Measurements from ENCODE around the gene CELA2B. TPM values are rescaled to one million over a fixed set of nuclear protein-coding genes. Genes with fewer than 3 reads are reported as not detected.
"Not testable (repeated sequence)": the region's sequence is repeated elsewhere in the genome, so short reads cannot be mapped to it uniquely, and the experiment has no call there.

The CELA2B gene
- polyA plus RNA-seq, 1 of the 3 experiments (the other 2 are of a cell fraction) = not detected

GRCh38 chr1:15457585-15457984, 18.3 kb upstream of the CELA2B start:
- CTCF ChIA-PET = no interaction called here
- TF ChIP-seq TAF1 (IDR thresholded peaks at IDR 0.05; ENCODE audit: borderline replicate concordance, low read depth, low read length) (no peak), SMC3 (IDR thresholded peaks at IDR 0.05; ENCODE audit: low read depth, low read length) (no peak), ELF1 (IDR thresholded peaks at IDR 0.05) (no peak), RFX5 (IDR thresholded peaks at IDR 0.05; ENCODE audit: low read length) (no peak), FOSL2 (IDR thresholded peaks at IDR 0.05; ENCODE audit: borderline replicate concordance, low read depth) (no peak), GABPA (IDR thresholded peaks at IDR 0.05; ENCODE audit: low read depth) (no peak), FOXJ3 (CRISPR knock-in tag; IDR thresholded peaks at IDR 0.05) (no peak), FOXM1 (IDR thresholded peaks at IDR 0.05; ENCODE audit: low read depth) (no peak), IRF3 (IDR thresholded peaks at IDR 0.05; ENCODE audit: low read depth, low read length) (no peak), MXI1 (IDR thresholded peaks at IDR 0.05; ENCODE audit: low read depth, low read length) (no peak)
- 90% methylated on average over 2 of the region's 2 CpGs for WGBS (ENCODE audit: low lambda C conversion rate)
- H3F3A ChIP-seq (replicated peaks; ENCODE audit: insufficient read depth) = no peaks in the 10 kb centered on the region
- no peak overlapping the region for H3K9ac ChIP-seq
- no peaks in the 10 kb centered on the region for H3K36me3 ChIP-seq (replicated peaks in 1 of 2; ENCODE audit: control insufficient read depth in 1 of 2, insufficient read depth in 2 of 2, low read length in 1 of 2)
- no peak overlapping the region for H3K4me2 ChIP-seq
- H3K79me2 ChIP-seq (ENCODE audit: insufficient read depth) = no peaks in the 10 kb centered on the region
- no peaks in the 10 kb centered on the region for H4K20me1 ChIP-seq (ENCODE audit: insufficient read depth)
- H3K27ac ChIP-seq (ENCODE audit: low read depth in 2 of 2, low read length in 1 of 2) = no peak overlapping the region
- no peak for DNase-seq
- H3K9me3 ChIP-seq = no peaks in the 10 kb centered on the region
- no peaks in the 10 kb centered on the region for H3K9me2 ChIP-seq
- H3K4me1 ChIP-seq (ENCODE audit: control insufficient read depth in 1 of 2, insufficient read depth in 2 of 2, low read depth in 1 of 2, low read length in 1 of 2) = peaks cover 5 to 8% of the 10 kb centered on the region in 2 experiments; a peak in 2 of 4 replicates
- H3K4me3 ChIP-seq (ENCODE audit: low read depth in 2 of 2, low read length in 1 of 2) = no peak overlapping the region
- H2AFZ ChIP-seq (ENCODE audit: low read depth) = no peak overlapping the region
- POLR2A ChIA-PET = interaction anchor here (0.6 kb wide), 1 partner anchor 68 kb away, joined by 3 read pairs; no protein-coding TSS in a partner anchor
- no peaks in the 10 kb centered on the region for H3K27me3 ChIP-seq (ENCODE audit: insufficient read depth)

- H3K4me2 ChIP-seq; H3K9me2 ChIP-seq; H3F3A ChIP-seq (replicated peaks; ENCODE audit: insufficient read depth); H4K20me1 ChIP-seq (ENCODE audit: insufficient read depth); H3K79me2 ChIP-seq (ENCODE audit: insufficient read depth); H3K27ac ChIP-seq (ENCODE audit: low read depth in 2 of 2, low read length in 1 of 2); H3K27me3 ChIP-seq (ENCODE audit: insufficient read depth); H3K4me3 ChIP-seq (ENCODE audit: low read depth in 2 of 2, low read length in 1 of 2); H3K9ac ChIP-seq; DNase-seq; H3K4me1 ChIP-seq (ENCODE audit: control insufficient read depth in 1 of 2, insufficient read depth in 2 of 2, low read depth in 1 of 2, low read length in 1 of 2); H3K36me3 ChIP-seq (replicated peaks in 1 of 2; ENCODE audit: control insufficient read depth in 1 of 2, insufficient read depth in 2 of 2, low read length in 1 of 2); H2AFZ ChIP-seq (ENCODE audit: low read depth); CTCF ChIA-PET; H3K9me3 ChIP-seq: not testable (repeated sequence)
- WGBS (ENCODE audit: low lambda C conversion rate) = 84% methylated on average over 4 of the region's 4 CpGs
- POLR2A ChIA-PET = interaction anchor here (0.6 kb wide), 1 partner anchor 67 kb away, joined by 3 read pairs; no protein-coding TSS in a partner anchor
Measured at GRCh38 chr1:15458388-15458787, 17.5 kb upstream of the CELA2B start.

Data from SK-N-SH (cell line).